Neuronal stem cell (in vitro differentiated cells): ENCODE measurements around the gene CNNM4.
"Not testable (repeated sequence)": the region's sequence is repeated elsewhere in the genome, so short reads cannot be mapped to it uniquely, and the experiment has no call there.

ENCODE experiments used
- DNase-seq: peaks from one replicate; pipeline ENCODE4 v3.0.0-alpha.2; 2013; ENCODE audit warnings: low spot score
- H2AFZ ChIP-seq: one replicate; pipeline ENCODE4 v1.6.1; 2013; ENCODE audit warnings: mild to moderate bottlenecking, low read length, inconsistent platforms
- H2AK5ac ChIP-seq: 2 replicates; pipeline ENCODE4 v1.6.1; 2013; ENCODE audit warnings: low read depth, mild to moderate bottlenecking, inconsistent platforms, low read length, moderate library complexity, mixed read lengths
- H2BK120ac ChIP-seq: 2 replicates; pipeline ENCODE4 v1.6.1; 2013; ENCODE audit warnings: low read depth, mild to moderate bottlenecking, inconsistent platforms, low read length, moderate library complexity, mixed read lengths
- H2BK12ac ChIP-seq: one replicate; pipeline ENCODE4 v1.6.1; 2013; ENCODE audit warnings: low read length, inconsistent platforms
- H2BK15ac ChIP-seq: 2 replicates; pipeline ENCODE4 v1.6.1; 2013; ENCODE audit warnings: mild to moderate bottlenecking, low read length, inconsistent platforms, mixed read lengths
- H2BK5ac ChIP-seq: one replicate; pipeline ENCODE4 v1.6.1; 2013; ENCODE audit warnings: inconsistent platforms, mild to moderate bottlenecking, low read length, moderate library complexity
- H3K14ac ChIP-seq: one replicate; pipeline ENCODE4 v1.6.1; 2013; ENCODE audit warnings: low read length, inconsistent platforms
- H3K18ac ChIP-seq: 2 replicates; pipeline ENCODE4 v1.6.1; 2013; ENCODE audit warnings: low read length, inconsistent platforms
- H3K23ac ChIP-seq: 2 replicates; pipeline ENCODE4 v1.6.1; 2013; ENCODE audit warnings: low read depth, mild to moderate bottlenecking, mixed read lengths, low read length, inconsistent platforms; ENCODE audit not compliant: poor library complexity
- H3K27ac ChIP-seq: replicated peaks from 3 replicates; pipeline ENCODE4 v1.5.1; 2013; ENCODE audit warnings: low read length, inconsistent platforms
- H3K27me3 ChIP-seq, 3 experiments: 2 replicates each; pipeline ENCODE4 v1.6.1; 2013; ENCODE audit warnings: low read length in 3 of 3, mild to moderate bottlenecking in 2 of 3, inconsistent platforms in 1 of 3, low read depth in 1 of 3, mixed read lengths in 1 of 3, moderate library complexity in 1 of 3; ENCODE audit not compliant: control insufficient read depth in 3 of 3, insufficient read depth in 3 of 3
- H3K36me3 ChIP-seq, 2 donors: replicated peaks in 1 of 2; 2 replicates each; pipeline ENCODE4 v1.6.1; 2013; ENCODE audit warnings: low read length in 2 of 2; ENCODE audit not compliant: control insufficient read depth in 2 of 2, insufficient read depth in 2 of 2
- H3K4ac ChIP-seq: 2 replicates; pipeline ENCODE4 v1.6.1; 2013; ENCODE audit warnings: inconsistent platforms, mild to moderate bottlenecking, low read length, moderate library complexity
- H3K4me1 ChIP-seq, 2 donors: 1 replicate in 1 of 2; 2 replicates in 1 of 2; pipeline ENCODE4 v1.6.1; 2013; ENCODE audit warnings: low read length in 2 of 2, low read depth in 1 of 2; ENCODE audit not compliant: control insufficient read depth in 2 of 2, insufficient read depth in 1 of 2
- H3K4me2 ChIP-seq: one replicate; pipeline ENCODE4 v1.6.1; 2013; ENCODE audit warnings: mild to moderate bottlenecking, low read length, inconsistent platforms; ENCODE audit not compliant: insufficient read depth, poor library complexity, severe bottlenecking
- H3K4me3 ChIP-seq, 2 donors: 2 replicates each; pipeline ENCODE4 v1.5.1; 2013; ENCODE audit warnings: low read length in 2 of 2, mild to moderate bottlenecking in 2 of 2, inconsistent platforms in 1 of 2, moderate library complexity in 1 of 2
- H3K79me1 ChIP-seq: one replicate; pipeline ENCODE4 v1.6.1; 2013; ENCODE audit warnings: low read depth, mild to moderate bottlenecking, inconsistent platforms, low read length, moderate library complexity
- H3K9ac ChIP-seq: one replicate; pipeline ENCODE4 v1.6.1; 2013; ENCODE audit warnings: mild to moderate bottlenecking, low read depth, low read length, inconsistent platforms; ENCODE audit not compliant: poor library complexity
- H3K9me3 ChIP-seq, 2 donors: replicated peaks in 1 of 2; 2 replicates each; pipeline versions ENCODE3 to v1.6.1; 2013; ENCODE audit warnings: low read length in 2 of 2, mild to moderate bottlenecking in 2 of 2, inconsistent platforms in 1 of 2, low read depth in 1 of 2, mixed read lengths in 1 of 2, moderate library complexity in 1 of 2; ENCODE audit not compliant: control insufficient read depth in 2 of 2, insufficient read depth in 1 of 2
- H4K8ac ChIP-seq: one replicate; pipeline ENCODE4 v1.6.1; 2013; ENCODE audit warnings: low read depth, mild to moderate bottlenecking, inconsistent platforms, low read length, moderate library complexity
- H4K91ac ChIP-seq: one replicate; pipeline ENCODE4 v1.6.1; 2013; ENCODE audit warnings: low read length, low read depth, mild to moderate bottlenecking, inconsistent platforms; ENCODE audit not compliant: poor library complexity
- WGBS, 2 donors: extraction: QIAGEN DNeasy Blood & Tissue Kit; methylation state at CpG; one replicate each; pipeline ENCODE4 v1.1.7; 2013; ENCODE audit warnings: missing lambda C conversion rate in 2 of 2, mixed read lengths in 1 of 2; ENCODE audit not compliant: insufficient read length in 2 of 2, insufficient replicate concordance in 1 of 2; ENCODE audit errors: extremely low coverage in 2 of 2; 5-methylcytosine and 5-hydroxymethylcytosine counted together

CNNM4 gene

GRCh38 chr2:96795076-96795475, 34.4 kb downstream of the CNNM4 start:
- Histone ChIP-seq H3K9me3 (no peaks in the 10 kb centered on the region), H3K14ac (no peak overlapping the region), H3K27ac (no peak overlapping the region), H4K91ac (no peak overlapping the region), H3K4me2 (no peak overlapping the region), H2AFZ (no peak overlapping the region), H3K36me3 (peaks cover 3 to 10% of the 10 kb centered on the region in 2 donors), H3K4me1 (peaks cover 0 to 3% of the 10 kb centered on the region in 2 donors), H3K9ac (no peak overlapping the region), H3K18ac (no peak overlapping the region), H3K4me3 (no peak overlapping the region), H3K23ac (no peak overlapping the region), H2BK15ac (no peak overlapping the region), H3K27me3 (no peaks in the 10 kb centered on the region), H2BK12ac (no peak overlapping the region), H2BK120ac (no peak overlapping the region), H4K8ac (no peak overlapping the region), H3K4ac (no peak overlapping the region), H3K79me1 (peaks cover 3% of the 10 kb centered on the region), H2AK5ac (no peak overlapping the region), H2BK5ac (no peak overlapping the region)
- DNase-seq: no peak
- WGBS, 2 donors: no CpG with 5 or more reads among the region's 6 CpGs

GRCh38 chr2:96796497-96796896, 35.8 kb downstream of the CNNM4 start:
- H3K18ac ChIP-seq, H3K4me1 ChIP-seq, H4K8ac ChIP-seq, H3K4me2 ChIP-seq, H4K91ac ChIP-seq, H2BK15ac ChIP-seq, H3K79me1 ChIP-seq, H2BK120ac ChIP-seq, H3K9ac ChIP-seq, H3K9me3 ChIP-seq, H2BK12ac ChIP-seq, H2AFZ ChIP-seq, H3K23ac ChIP-seq, H3K4ac ChIP-seq, H3K27ac ChIP-seq, DNase-seq, H3K27me3 ChIP-seq, H2BK5ac ChIP-seq, H2AK5ac ChIP-seq, H3K4me3 ChIP-seq, H3K14ac ChIP-seq: not testable (repeated sequence)
- peaks cover 3 to 15% of the 10 kb centered on the region in 2 donors for H3K36me3 ChIP-seq
- WGBS, 2 donors: no CpG with 5 or more reads among the region's 6 CpGs

DNA sequence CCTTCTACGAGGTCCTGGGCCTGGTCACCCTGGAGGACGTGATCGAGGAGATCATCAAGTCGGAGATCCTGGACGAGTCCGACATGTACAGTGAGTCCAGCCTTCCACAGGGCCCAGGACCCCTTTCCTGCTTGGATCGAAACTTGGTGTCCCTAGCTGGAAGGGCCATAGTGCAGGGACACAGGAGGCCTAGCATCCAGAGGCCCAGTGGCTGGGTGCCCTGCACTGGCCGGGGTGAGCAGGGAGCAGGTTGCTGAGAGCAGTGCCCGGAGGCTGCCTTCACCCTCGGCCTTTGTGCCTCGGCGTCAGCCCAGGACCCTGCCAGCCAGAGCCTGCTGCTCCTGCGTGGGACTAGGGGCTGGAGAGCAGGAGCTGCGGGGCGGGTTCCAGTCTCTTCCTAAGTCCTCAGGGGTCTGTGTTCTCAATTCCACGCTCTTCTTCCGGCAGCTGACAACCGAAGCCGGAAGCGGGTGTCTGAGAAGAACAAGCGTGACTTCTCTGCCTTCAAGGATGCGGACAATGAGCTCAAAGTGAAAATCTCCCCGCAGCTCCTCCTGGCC, 36.4 kb downstream of the CNNM4 start:
- Histone ChIP-seq H4K91ac (no peak overlapping the region), H2BK5ac (peak overlapping the region; percentile 75), H2BK120ac (no peak overlapping the region), H3K27me3 (no peaks in the 10 kb centered on the region), H3K4me2 (no peak overlapping the region), H4K8ac (no peak overlapping the region), H3K27ac (no peak overlapping the region), H3K14ac (peak overlapping the region; percentile 71), H3K23ac (peak overlapping the region; percentile 89), H3K79me1 (peaks cover 6% of the 10 kb centered on the region), H3K4ac (no peak overlapping the region), H3K18ac (no peak overlapping the region), H3K9me3 (peaks cover 0 to 6% of the 10 kb centered on the region in 2 donors), H2AK5ac (no peak overlapping the region), H3K4me3 (no peak overlapping the region), H3K4me1 (peaks cover 0 to 3% of the 10 kb centered on the region in 2 donors), H3K36me3 (peaks cover 9 to 21% of the 10 kb centered on the region in 2 donors), H2BK12ac (no peak overlapping the region), H2BK15ac (no peak overlapping the region), H3K9ac (peak overlapping the region; percentile 60), H2AFZ (no peak overlapping the region)
- no peak for DNase-seq
- WGBS, 2 donors: no CpG with 5 or more reads among the region's 23 CpGs

DNA sequence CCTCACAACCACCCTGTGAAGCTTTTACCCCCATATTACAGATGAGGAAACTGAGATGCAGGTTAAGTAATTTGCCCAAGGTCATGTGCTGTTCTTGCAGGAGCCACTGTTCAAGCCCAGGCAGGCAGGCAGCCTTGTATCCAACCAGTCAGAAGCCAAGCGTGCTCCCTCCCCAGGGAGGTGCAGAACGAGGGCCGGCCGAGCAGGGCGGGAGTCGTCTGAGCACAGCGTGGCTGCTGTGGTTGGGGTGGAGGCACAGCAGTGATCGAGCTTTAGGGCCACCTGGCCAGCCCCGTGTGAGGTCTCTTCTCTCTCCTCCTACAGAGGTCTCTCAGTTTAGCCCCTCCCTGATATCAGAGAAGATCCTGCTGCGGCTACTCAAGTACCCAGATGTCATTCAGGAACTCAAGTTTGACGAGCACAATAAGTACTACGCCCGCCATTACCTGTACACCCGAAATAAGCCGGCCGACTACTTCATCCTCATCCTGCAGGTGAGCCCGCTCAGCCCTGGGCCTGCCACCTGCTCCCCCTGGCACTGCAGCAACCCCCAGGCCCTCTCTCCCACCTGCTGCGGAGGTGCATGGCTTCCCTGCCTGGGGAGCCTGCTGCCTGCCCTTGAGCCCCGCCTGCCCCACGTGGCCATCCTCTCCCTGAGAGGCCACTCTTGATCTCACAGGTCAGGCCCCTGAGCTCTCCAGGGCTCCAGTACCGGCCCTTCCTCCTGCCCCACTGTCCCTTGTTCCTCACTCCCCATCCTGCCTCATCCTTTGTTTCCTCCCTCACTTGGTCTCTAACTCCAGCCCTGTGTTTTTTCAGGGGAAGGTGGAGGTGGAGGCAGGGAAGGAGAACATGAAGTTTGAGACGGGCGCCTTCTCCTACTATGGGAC, 38.3 kb downstream of the CNNM4 start:
- no peak overlapping the region for H3K18ac ChIP-seq
- no peak overlapping the region for H3K27ac ChIP-seq
- no peak overlapping the region for H3K9ac ChIP-seq
- no peak overlapping the region for H3K4me2 ChIP-seq
- H3K4ac ChIP-seq: no peak overlapping the region
- H3K36me3 ChIP-seq: peaks cover 9 to 26% of the 10 kb centered on the region in 2 donors
- H2BK5ac ChIP-seq: no peak overlapping the region
- no peak overlapping the region for H2BK15ac ChIP-seq
- H3K79me1 ChIP-seq: peaks cover 8% of the 10 kb centered on the region
- no peak overlapping the region for H2AK5ac ChIP-seq
- DNase-seq: no peak
- no peak overlapping the region for H2BK120ac ChIP-seq
- H3K27me3 ChIP-seq: no peaks in the 10 kb centered on the region
- peak overlapping the region; percentile 59 for H4K8ac ChIP-seq
- H4K91ac ChIP-seq: no peak overlapping the region
- H2BK12ac ChIP-seq: peak overlapping the region; percentile 36
- no CpG with 5 or more reads among the region's 23 CpGs for WGBS, 2 donors
- no peak overlapping the region for H3K14ac ChIP-seq
- peaks cover 0 to 6% of the 10 kb centered on the region in 2 donors for H3K9me3 ChIP-seq
- no peaks in the 10 kb centered on the region for H3K4me1 ChIP-seq
- H2AFZ ChIP-seq: no peak overlapping the region
- peak overlapping the region; percentile 55 for H3K23ac ChIP-seq
- no peak overlapping the region for H3K4me3 ChIP-seq
